Measurements from ENCODE around the gene SCUBE2.

- TF ChIP-seq CTCF (IDR thresholded peaks at IDR 0.05) (peak; percentile 73 to 81 (median 78)), EP300 (IDR thresholded peaks at IDR 0.05; ENCODE audit: low read depth) (no peak)
Observed at GRCh38 chr11:9015677-9016076, 75.7 kb downstream of the SCUBE2 start.

All from transverse colon (tissue), 3 donors.